Mesenchymal stem cell (in vitro differentiated cells and primary cell): ENCODE measurements around the gene EFCAB11.

Experiments used
- DNase-seq: peaks from one replicate; pipeline ENCODE4 v3.0.0-alpha.2; 2013
- H2AFZ ChIP-seq: one replicate; pipeline ENCODE4 v1.6.1; 2013; ENCODE audit warnings: low read depth, mild to moderate bottlenecking, control low read depth, inconsistent platforms, low read length, moderate library complexity
- H2AK5ac ChIP-seq: 2 replicates; pipeline ENCODE4 v1.6.1; 2013; ENCODE audit warnings: low read length, moderate library complexity, mild to moderate bottlenecking, inconsistent platforms; ENCODE audit not compliant: severe bottlenecking
- H2BK120ac ChIP-seq: one replicate; pipeline ENCODE4 v1.6.1; 2013; ENCODE audit warnings: low read depth, mild to moderate bottlenecking, inconsistent platforms, low read length, moderate library complexity
- H2BK12ac ChIP-seq, 2 experiments: one replicate each; pipeline ENCODE4 v1.6.1; 2013; ENCODE audit warnings: inconsistent platforms in 2 of 2, low read length in 2 of 2, mild to moderate bottlenecking in 2 of 2, moderate library complexity in 2 of 2, control low read depth in 1 of 2
- H2BK15ac ChIP-seq: one replicate; pipeline ENCODE4 v1.6.1; 2013; ENCODE audit warnings: mild to moderate bottlenecking, low read depth, inconsistent platforms; ENCODE audit not compliant: poor library complexity, severe bottlenecking
- H2BK5ac ChIP-seq: 2 replicates; pipeline ENCODE4 v1.6.1; 2013; ENCODE audit warnings: low read depth, mild to moderate bottlenecking, low read length, control low read depth, inconsistent platforms; ENCODE audit not compliant: poor library complexity, severe bottlenecking
- H3K14ac ChIP-seq, 2 experiments: one replicate each; pipeline ENCODE4 v1.6.1; 2013; ENCODE audit warnings: inconsistent platforms in 2 of 2, low read length in 2 of 2, control low read depth in 1 of 2, mild to moderate bottlenecking in 1 of 2, moderate library complexity in 1 of 2
- H3K18ac ChIP-seq, 2 experiments: one replicate each; pipeline ENCODE4 v1.6.1; 2013; ENCODE audit warnings: inconsistent platforms in 2 of 2, low read length in 2 of 2, control low read depth in 1 of 2, low read depth in 1 of 2, mild to moderate bottlenecking in 1 of 2
- H3K23ac ChIP-seq, 2 experiments: one replicate each; pipeline ENCODE4 v1.6.1; 2013; ENCODE audit warnings: inconsistent platforms in 2 of 2, low read length in 2 of 2, mild to moderate bottlenecking in 2 of 2, moderate library complexity in 2 of 2, control low read depth in 1 of 2
- H3K27ac ChIP-seq: 2 replicates; pipeline ENCODE4 v1.5.1; 2013; ENCODE audit warnings: mild to moderate bottlenecking, moderate library complexity, low read length, control low read depth, inconsistent platforms; ENCODE audit not compliant: poor library complexity, severe bottlenecking
- H3K27me3 ChIP-seq, 2 experiments: 2 replicates each; pipeline versions ENCODE4 v1.6.1 to v1.7.0; 2013; ENCODE audit warnings: low read length in 2 of 2, mild to moderate bottlenecking in 2 of 2, moderate library complexity in 2 of 2, control low read depth in 1 of 2, inconsistent platforms in 1 of 2; ENCODE audit not compliant: control insufficient read depth in 1 of 2, insufficient read depth in 1 of 2
- H3K36me3 ChIP-seq, 2 experiments: 2 replicates each; pipeline versions ENCODE4 v1.6.1 to v1.7.0; 2013; ENCODE audit warnings: low read length in 2 of 2, control low read depth in 1 of 2, inconsistent platforms in 1 of 2, low read depth in 1 of 2, mild to moderate bottlenecking in 1 of 2; ENCODE audit not compliant: insufficient read depth in 2 of 2, control insufficient read depth in 1 of 2
- H3K4ac ChIP-seq, 2 experiments: one replicate each; pipeline ENCODE4 v1.6.1; 2013; ENCODE audit warnings: inconsistent platforms in 2 of 2, low read length in 2 of 2, mild to moderate bottlenecking in 2 of 2, moderate library complexity in 2 of 2, control low read depth in 1 of 2, low read depth in 1 of 2
- H3K4me1 ChIP-seq: 2 replicates; pipeline ENCODE4 v1.6.1; 2013; ENCODE audit warnings: low read depth, low read length, control low read depth; ENCODE audit not compliant: control insufficient read depth, insufficient read depth
- H3K4me2 ChIP-seq: 2 replicates; pipeline ENCODE4 v1.6.1; 2013; ENCODE audit warnings: low read length, mild to moderate bottlenecking, inconsistent platforms; ENCODE audit not compliant: poor library complexity, severe bottlenecking
- H3K4me3 ChIP-seq, 2 experiments: 2 replicates each; pipeline versions ENCODE4 v1.5.1 to v1.7.0; 2013; ENCODE audit warnings: low read length in 2 of 2, mild to moderate bottlenecking in 2 of 2, control low read depth in 1 of 2, low read depth in 1 of 2; ENCODE audit not compliant: insufficient read depth in 1 of 2
- H3K79me1 ChIP-seq: replicated peaks from 2 replicates; pipeline ENCODE4 v1.6.1; 2013; ENCODE audit warnings: mild to moderate bottlenecking, control low read depth, low read length, inconsistent platforms; ENCODE audit not compliant: poor library complexity, severe bottlenecking
- H3K9ac ChIP-seq: 2 replicates; pipeline ENCODE4 v1.7.0; 2013; ENCODE audit warnings: mild to moderate bottlenecking, low read length, moderate library complexity
- H3K9me3 ChIP-seq: 2 replicates; pipeline ENCODE4 v1.7.0; 2013; ENCODE audit warnings: mild to moderate bottlenecking, low read length; ENCODE audit not compliant: control insufficient read depth
- H4K8ac ChIP-seq: one replicate; pipeline ENCODE4 v1.6.1; 2013; ENCODE audit warnings: inconsistent platforms, mild to moderate bottlenecking, low read length, moderate library complexity
- H4K91ac ChIP-seq: one replicate; pipeline ENCODE4 v1.6.1; 2013; ENCODE audit warnings: mild to moderate bottlenecking, low read length, inconsistent platforms
- WGBS: methylation state at CpG from one replicate; pipeline ENCODE4 v1.1.7; 2013; ENCODE audit warnings: mixed read lengths; 5-methylcytosine and 5-hydroxymethylcytosine counted together

The EFCAB11 gene

DNA sequence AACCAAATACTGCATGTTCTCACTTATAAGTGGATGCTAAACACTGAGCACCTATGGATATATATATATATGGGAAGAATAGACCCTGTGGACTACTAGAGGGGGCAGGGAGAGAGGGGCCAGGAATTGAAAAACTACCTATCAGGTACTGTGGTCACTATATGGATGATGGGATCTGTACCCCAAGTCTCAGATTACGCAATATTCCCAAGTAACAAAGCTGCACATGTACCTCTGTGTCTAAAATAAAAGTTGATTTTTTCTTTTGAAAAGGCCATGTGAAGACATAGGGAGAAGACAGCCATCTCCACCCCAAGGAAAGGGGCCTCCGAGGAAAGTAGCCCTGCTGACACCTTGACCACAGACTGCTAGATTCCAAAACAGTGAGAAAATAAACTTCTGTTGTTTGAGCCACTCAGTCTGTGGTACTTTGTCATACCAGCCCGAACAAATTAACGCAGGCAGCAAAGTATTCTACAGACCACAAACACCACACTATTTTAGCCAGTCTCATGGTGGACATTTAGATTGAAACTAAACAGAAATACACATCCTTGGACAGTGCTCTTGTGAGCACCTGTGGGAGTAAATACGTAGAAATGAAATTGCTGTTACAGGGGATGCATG is 197.1 kb downstream of the EFCAB11 start:
- no peak overlapping the region for H2AK5ac ChIP-seq
- H3K9ac ChIP-seq = no peak overlapping the region
- H2BK12ac ChIP-seq = no peak overlapping the region
- no peak overlapping the region for H3K4ac ChIP-seq
- no peaks in the 10 kb centered on the region for H3K9me3 ChIP-seq
- peaks cover 1% of the 10 kb centered on the region for H3K4me1 ChIP-seq
- H2BK5ac ChIP-seq = no peak overlapping the region
- WGBS = 53% methylated on average over 4 of the region's 5 CpGs
- H3K18ac ChIP-seq = no peak overlapping the region
- H2BK15ac ChIP-seq = no peak overlapping the region
- no peak overlapping the region for H3K4me3 ChIP-seq
- no peaks in the 10 kb centered on the region for H3K36me3 ChIP-seq
- no peak overlapping the region for H4K8ac ChIP-seq
- H3K23ac ChIP-seq = no peak overlapping the region
- no peak overlapping the region for H3K4me2 ChIP-seq
- H3K27ac ChIP-seq = no peak overlapping the region
- no peak overlapping the region for H2BK120ac ChIP-seq
- no peaks in the 10 kb centered on the region for H3K27me3 ChIP-seq
- no peak for DNase-seq
- H4K91ac ChIP-seq = no peak overlapping the region
- H2AFZ ChIP-seq = no peak overlapping the region
- no peaks in the 10 kb centered on the region for H3K79me1 ChIP-seq
- H3K14ac ChIP-seq = no peak overlapping the region

DNA sequence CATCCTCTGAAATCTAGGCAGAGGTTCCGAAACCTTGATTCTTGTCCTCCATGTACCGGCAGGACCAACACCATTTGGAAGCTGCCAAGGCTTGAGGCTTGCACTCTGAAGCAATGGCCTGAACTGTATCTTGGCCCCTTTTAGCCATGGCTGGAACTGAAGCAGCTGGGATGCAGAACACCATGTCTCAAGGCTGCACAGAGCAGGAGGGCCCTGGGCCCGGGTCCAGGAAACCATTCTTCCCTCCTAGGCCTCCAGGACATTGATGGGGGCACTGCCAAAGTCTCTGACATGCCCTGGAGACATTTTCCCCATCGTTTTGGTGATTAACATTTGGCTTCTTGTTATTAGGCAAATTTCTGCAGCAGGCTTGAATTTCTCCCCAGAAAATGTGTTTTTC is 198.7 kb downstream of the EFCAB11 start:
- no peaks in the 10 kb centered on the region for H3K79me1 ChIP-seq
- no peak overlapping the region for H4K8ac ChIP-seq
- no peak overlapping the region for H4K91ac ChIP-seq
- no peak overlapping the region for H3K23ac ChIP-seq
- H3K4me3 ChIP-seq = no peak overlapping the region
- no peak overlapping the region for H2AFZ ChIP-seq
- H3K18ac ChIP-seq = no peak overlapping the region
- H3K4me1 ChIP-seq = peaks cover 1% of the 10 kb centered on the region
- H3K9ac ChIP-seq = no peak overlapping the region
- no peaks in the 10 kb centered on the region for H3K27me3 ChIP-seq
- H2BK12ac ChIP-seq = no peak overlapping the region
- no peaks in the 10 kb centered on the region for H3K36me3 ChIP-seq
- H3K4me2 ChIP-seq = no peak overlapping the region
- no peak overlapping the region for H2BK120ac ChIP-seq
- H3K9me3 ChIP-seq = no peaks in the 10 kb centered on the region
- no peak overlapping the region for H2BK15ac ChIP-seq
- H3K4ac ChIP-seq = no peak overlapping the region
- DNase-seq = no peak
- WGBS = 71% methylated on average over 4 of the region's 4 CpGs
- H3K14ac ChIP-seq = no peak overlapping the region
- no peak overlapping the region for H2AK5ac ChIP-seq
- H2BK5ac ChIP-seq = no peak overlapping the region
- H3K27ac ChIP-seq = no peak overlapping the region

DNA sequence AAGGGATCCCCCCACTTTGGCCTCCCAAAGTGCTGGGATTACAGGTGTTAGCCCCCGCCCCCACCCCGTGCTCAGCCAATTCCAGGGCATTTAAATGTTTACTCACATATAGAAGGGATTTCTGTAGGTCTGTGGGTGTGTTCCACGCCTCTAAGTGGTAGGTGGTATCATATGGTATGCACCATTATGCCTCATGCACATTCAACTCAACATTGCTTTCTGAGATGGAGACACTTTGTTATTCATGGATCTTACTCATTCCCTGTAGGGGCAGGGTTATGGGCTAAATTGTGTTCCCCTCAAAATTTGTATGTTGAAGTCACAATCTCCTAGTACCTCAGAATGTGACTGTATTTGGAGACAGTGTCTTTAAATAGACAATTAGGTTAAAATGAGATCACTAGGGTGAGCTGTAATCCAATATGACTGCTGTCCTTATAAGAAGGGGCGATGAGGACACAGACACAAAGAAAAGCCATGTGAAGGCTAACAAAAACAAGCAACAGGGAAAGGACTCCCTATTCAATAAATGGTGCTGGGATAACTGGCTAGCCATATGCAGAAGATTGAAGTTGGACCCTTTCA is 200.6 kb downstream of the EFCAB11 start:
- no peak overlapping the region for H3K27ac ChIP-seq
- H3K4me1 ChIP-seq = peaks cover 1% of the 10 kb centered on the region
- no peak overlapping the region for H2BK5ac ChIP-seq
- no peak overlapping the region for H4K91ac ChIP-seq
- no peak overlapping the region for H3K4me2 ChIP-seq
- H3K18ac ChIP-seq = no peak overlapping the region
- H4K8ac ChIP-seq = no peak overlapping the region
- no peak overlapping the region for H2AK5ac ChIP-seq
- H2AFZ ChIP-seq = no peak overlapping the region
- H3K4ac ChIP-seq = no peak overlapping the region
- no peak overlapping the region for H3K23ac ChIP-seq
- no peaks in the 10 kb centered on the region for H3K27me3 ChIP-seq
- H3K9ac ChIP-seq = no peak overlapping the region
- no peak overlapping the region for H2BK15ac ChIP-seq
- no peaks in the 10 kb centered on the region for H3K36me3 ChIP-seq
- H3K4me3 ChIP-seq = no peak overlapping the region
- no peak for DNase-seq
- H2BK12ac ChIP-seq = no peak overlapping the region
- H3K79me1 ChIP-seq = no peaks in the 10 kb centered on the region
- H2BK120ac ChIP-seq = no peak overlapping the region
- H3K9me3 ChIP-seq = no peaks in the 10 kb centered on the region
- H3K14ac ChIP-seq = no peak overlapping the region
- 88% methylated on average over 1 of the region's 4 CpGs for WGBS

DNA sequence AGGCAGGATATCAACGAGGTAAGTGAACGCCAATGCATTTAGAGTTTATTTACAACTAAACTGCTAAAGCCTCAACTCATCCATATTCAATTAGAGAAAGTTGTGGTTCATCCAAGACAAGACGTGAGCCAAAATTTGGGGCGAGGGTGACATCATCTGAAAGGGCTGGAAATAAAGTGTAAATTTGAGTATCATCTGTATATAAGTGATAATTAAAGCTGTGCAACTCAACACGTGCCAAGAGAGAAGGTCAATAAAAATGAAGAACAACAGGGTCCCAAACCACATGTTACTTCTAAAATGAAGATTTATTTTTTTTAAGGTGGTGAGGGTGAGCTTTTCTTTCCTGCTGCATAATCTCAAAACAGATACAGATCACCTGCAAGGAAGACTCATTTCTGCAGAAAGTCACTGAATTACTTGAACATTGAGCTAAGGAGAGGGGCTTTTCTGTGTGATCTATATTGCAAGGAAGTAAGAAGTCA is 203.6 kb downstream of the EFCAB11 start:
- no peaks in the 10 kb centered on the region for H3K79me1 ChIP-seq
- no peak overlapping the region for H2BK120ac ChIP-seq
- H4K91ac ChIP-seq = no peak overlapping the region
- no peak overlapping the region for H2BK15ac ChIP-seq
- H3K9ac ChIP-seq = no peak overlapping the region
- H3K27ac ChIP-seq = no peak overlapping the region
- no peak overlapping the region for H4K8ac ChIP-seq
- H3K27me3 ChIP-seq = no peaks in the 10 kb centered on the region
- H3K18ac ChIP-seq = no peak overlapping the region
- no peaks in the 10 kb centered on the region for H3K36me3 ChIP-seq
- peaks cover 5% of the 10 kb centered on the region for H3K9me3 ChIP-seq
- WGBS = 90% methylated on average over 4 of the region's 5 CpGs
- no peak for DNase-seq
- no peak overlapping the region for H2AK5ac ChIP-seq
- H3K23ac ChIP-seq = no peak overlapping the region
- H3K4me1 ChIP-seq = no peaks in the 10 kb centered on the region
- H3K14ac ChIP-seq = no peak overlapping the region
- no peak overlapping the region for H3K4me2 ChIP-seq
- no peak overlapping the region for H2AFZ ChIP-seq
- H3K4ac ChIP-seq = no peak overlapping the region
- H2BK5ac ChIP-seq = no peak overlapping the region
- no peak overlapping the region for H3K4me3 ChIP-seq
- H2BK12ac ChIP-seq = no peak overlapping the region
